B cell (primary cell): ENCODE data around the gene BCO2. TPM values are rescaled to one million over a fixed set of nuclear protein-coding genes. Genes with fewer than 3 reads are reported as not detected.

Source experiments
- ATAC-seq: fragments of 200-7000 bp; cut with Tn5 transposase; one replicate; pipeline ENCODE4 v1.10.0; 2021; ENCODE audit warnings: low read depth, mild to moderate bottlenecking, moderate number of reproducible peaks, moderate library complexity
- CTCF ChIA-PET: fragments of 350-600 bp; sonication (Branson Sonifier 250); formaldehyde crosslinking; loops from one replicate; lab custom pipeline; 2021; ENCODE audit warnings: antibody characterized with exemption, inconsistent platforms; lab: Charles Lee
- POLR2A ChIA-PET: fragments of 350-600 bp; sonication (Branson Sonifier 250); formaldehyde crosslinking; loops from one replicate; lab custom pipeline; 2021; ENCODE audit warnings: antibody characterized with exemption; lab: Charles Lee
- DNase-seq: peaks from one replicate; pipeline ENCODE4 v3.0.0; 2013
- H2AFZ ChIP-seq: 2 replicates; pipeline ENCODE4 v1.6.1; 2012; ENCODE audit warnings: mild to moderate bottlenecking, low read depth, low read length; ENCODE audit not compliant: insufficient read depth, poor library complexity, severe bottlenecking
- H3K27ac ChIP-seq, 2 donors: 1 replicate in 1 of 2; 2 replicates in 1 of 2; pipeline ENCODE4 v1.5.1; 2012 to 2013; ENCODE audit warnings: low read length in 2 of 2, mild to moderate bottlenecking in 2 of 2, moderate library complexity in 1 of 2
- H3K27me3 ChIP-seq, 4 experiments: fragments of 200-600 bp in 1 of 4; sonication (generic) in 1 of 4; replicated peaks in 1 of 4; 1 replicate in 2 of 4; 2 replicates in 2 of 4; pipeline versions ENCODE4 v1.6.1 to v1.7.0; 2013 to 2016; ENCODE audit warnings: low read length in 3 of 4, mild to moderate bottlenecking in 2 of 4, mixed read lengths in 1 of 4, moderate library complexity in 1 of 4; ENCODE audit not compliant: insufficient read depth in 4 of 4, control insufficient read depth in 3 of 4; ENCODE audit errors: control extremely low read depth in 1 of 4
- H3K36me3 ChIP-seq, 2 experiments: replicated peaks in 1 of 2; 1 replicate in 1 of 2; 2 replicates in 1 of 2; pipeline versions ENCODE4 v1.6.1 to v1.7.1; 2013; ENCODE audit warnings: low read length in 1 of 2; ENCODE audit not compliant: insufficient read depth in 2 of 2, control insufficient read depth in 1 of 2; ENCODE audit errors: control extremely low read depth in 1 of 2, extremely low read depth in 1 of 2
- H3K4me1 ChIP-seq, 2 donors: fragments of 200-600 bp in 1 of 2; sonication (generic) in 1 of 2; 1 replicate in 1 of 2; 2 replicates in 1 of 2; pipeline versions ENCODE4 v1.5.1 to v1.6.1; 2013 to 2017; ENCODE audit warnings: low read length in 2 of 2; ENCODE audit not compliant: control insufficient read depth in 2 of 2, insufficient read depth in 2 of 2
- H3K4me2 ChIP-seq: replicated peaks from 2 replicates; pipeline ENCODE3; 2012; ENCODE audit warnings: mild to moderate bottlenecking, low read depth, low read length; ENCODE audit not compliant: poor library complexity, severe bottlenecking
- H3K4me3 ChIP-seq, 5 experiments: fragments of 200-600 bp in 1 of 5; sonication (generic) in 1 of 5; 1 replicate in 3 of 5; 2 replicates in 2 of 5; pipeline versions ENCODE4 v1.5.1 to v1.7.0; 2011 to 2016; ENCODE audit warnings: low read length in 4 of 5, mild to moderate bottlenecking in 4 of 5, low read depth in 2 of 5, control low read depth in 1 of 5, moderate library complexity in 1 of 5; ENCODE audit not compliant: insufficient read depth in 1 of 5; ENCODE audit errors: control extremely low read depth in 1 of 5, extremely low read depth in 1 of 5
- H3K79me2 ChIP-seq: fragments of 200-600 bp; sonication (generic); one replicate; pipeline ENCODE4 v1.6.0; 2016; ENCODE audit warnings: low read length; ENCODE audit not compliant: control insufficient read depth, insufficient read depth
- H3K9ac ChIP-seq: fragments of 200-600 bp; sonication (generic); 2 replicates; pipeline ENCODE4 v1.6.1; 2017; ENCODE audit warnings: mild to moderate bottlenecking, low read length, moderate library complexity
- H3K9me3 ChIP-seq, 3 donors: one replicate each; pipeline versions ENCODE4 v1.6.1 to v1.7.1; 2013; ENCODE audit warnings: low read length in 2 of 3; ENCODE audit not compliant: control insufficient read depth in 2 of 3, insufficient read depth in 1 of 3; ENCODE audit errors: control extremely low read depth in 1 of 3
- H4K20me1 ChIP-seq: 2 replicates; pipeline ENCODE4 v1.6.0; 2012; ENCODE audit warnings: mild to moderate bottlenecking, low read length; ENCODE audit not compliant: insufficient read depth, control insufficient read depth, poor library complexity, severe bottlenecking
- H3K27ac Mint-ChIP-seq: one replicate; pipeline ENCODE4 v1.8.0; 2021; ENCODE audit warnings: mixed read lengths
- H3K27me3 Mint-ChIP-seq: one replicate; pipeline ENCODE4 v1.8.0; 2021; ENCODE audit warnings: mixed read lengths
- H3K4me1 Mint-ChIP-seq: one replicate; pipeline ENCODE4 v1.8.0; 2021; ENCODE audit warnings: mixed read lengths
- H3K4me3 Mint-ChIP-seq: one replicate; pipeline ENCODE4 v1.8.0; 2021; ENCODE audit warnings: mixed read lengths
- H3K9me3 Mint-ChIP-seq: one replicate; pipeline ENCODE4 v1.8.0; 2022; ENCODE audit warnings: mixed read lengths; ENCODE audit not compliant: insufficient read depth
- CTCF ChIP-seq: fragments of 200-600 bp; IDR thresholded peaks from one replicate; pipeline ENCODE4 v1.8.0; 2022; ENCODE audit warnings: antibody characterized with exemption, mild to moderate bottlenecking
- EZH2 ChIP-seq: IDR thresholded peaks from 2 replicates; pipeline ENCODE4 v1.6.1; 2012; ENCODE audit warnings: borderline replicate concordance, low read depth, mild to moderate bottlenecking, moderate library complexity, low read length; ENCODE audit not compliant: insufficient read depth, poor library complexity, severe bottlenecking
- WGBS: methylation state at CpG from one replicate; pipeline ENCODE4 v1.1.5; 2013; ENCODE audit warnings: missing lambda C conversion rate; ENCODE audit not compliant: insufficient coverage; 5-methylcytosine and 5-hydroxymethylcytosine counted together
- intact Hi-C: fragments of 100-400 bp; cut with micrococcal nuclease; formaldehyde crosslinking; loops from one replicate; pipeline ENCODE4 v1.10.0; 2022
- polyA plus RNA-seq: library from polyadenylated mRNA; depleted of rRNA; stranded (reverse); fragments of >200 nt; gene quantifications from 2 replicates; pipeline ENCODE4 v1.2.3, GENCODE V29; 2012
- total RNA-seq, 2 donors: library from RNA; stranded (reverse); fragments of 120-200 nt in 1 of 2; gene quantifications; 1 replicate in 1 of 2; 2 replicates in 1 of 2; pipeline versions ENCODE4 v1.2.3 to v1.2.4, GENCODE V29; 2013 to 2022

Gene BCO2
- total and polyA plus RNA-seq, 2 donors (not counting 1 experiment from before 2014, with no cell fraction given): 1.7 to 1.8 TPM

- POLR2A ChIA-PET: no interaction called here
- intact Hi-C loops: loop anchor here (10.0 kb wide), 1 partner anchor 1794 kb away; no protein-coding TSS in a partner anchor
Measured at GRCh38 chr11:112228706-112229105, 53.4 kb downstream of the BCO2 start.

More at GRCh38 chr11:112228706-112229105, 53.4 kb downstream of the BCO2 start:
- H3K27me3 ChIP-seq: no peaks in the 10 kb centered on the region
- peaks cover 10 to 18% of the 10 kb centered on the region in 2 donors for H3K4me1 ChIP-seq
- DNase-seq (no peak), ATAC-seq (no peak)
- H3K27me3 Mint-ChIP-seq: no peaks in the 10 kb centered on the region
- no peak overlapping the region for H3K4me3 ChIP-seq
- peaks cover 23% of the 10 kb centered on the region for H3K4me1 Mint-ChIP-seq
- no peak overlapping the region for H3K4me2 ChIP-seq
- no peak overlapping the region for H2AFZ ChIP-seq
- no peaks in the 10 kb centered on the region for H3K9me3 Mint-ChIP-seq
- H3K9me3 ChIP-seq: peaks cover 0 to 3% (median 0%) of the 10 kb centered on the region in 3 donors
- H3K4me3 Mint-ChIP-seq: no peak overlapping the region
- H3K36me3 ChIP-seq: peaks cover 0 to 36% of the 10 kb centered on the region in 2 experiments
- H3K27ac ChIP-seq: no peak overlapping the region
- CTCF ChIA-PET: interaction anchor here (1.0 to 20.4 kb wide), 4 partner anchors 10 to 664 kb away, joined by 4 to 471 read pairs (median 5); no protein-coding TSS in a partner anchor
- H3K79me2 ChIP-seq: peaks cover 32% of the 10 kb centered on the region
- no peak overlapping the region for H3K27ac Mint-ChIP-seq
- TF ChIP-seq CTCF (no peak), EZH2 (no peak)
- 100% methylated on average over 2 of the region's 2 CpGs for WGBS
- no peaks in the 10 kb centered on the region for H4K20me1 ChIP-seq
- H3K9ac ChIP-seq: no peak overlapping the region
